HEK293T (cell line): ENCODE data around the gene LARP4B.

Experiments used
- ARNT ChIP-seq: fragments of 450-650 bp; IDR thresholded peaks from 2 replicates; pipeline ENCODE4 v1.6.1; 2017; ENCODE audit warnings: mild to moderate bottlenecking
- BHLHE40 ChIP-seq: fragments of 450-650 bp; IDR thresholded peaks from 2 replicates; pipeline ENCODE4 v1.6.1; 2016; ENCODE audit warnings: mild to moderate bottlenecking, moderate library complexity, borderline replicate concordance
- FOXK2 ChIP-seq: fragments of 450-650 bp; IDR thresholded peaks from 2 replicates; pipeline ENCODE4 v1.6.1; 2016; ENCODE audit warnings: mild to moderate bottlenecking
- HDGF ChIP-seq: fragments of 450-650 bp; IDR thresholded peaks from 2 replicates; pipeline ENCODE4 v1.6.1; 2017; ENCODE audit warnings: antibody characterized with exemption, borderline replicate concordance
- LEF1 ChIP-seq: fragments of 450-650 bp; IDR thresholded peaks from 2 replicates; pipeline ENCODE4 v1.6.1; 2017; ENCODE audit warnings: mild to moderate bottlenecking, borderline replicate concordance
- SP1 ChIP-seq: fragments of 450-650 bp; IDR thresholded peaks from 2 replicates; pipeline ENCODE4 v1.6.1; 2017
- SUZ12 ChIP-seq: fragments of 450-650 bp; IDR thresholded peaks from 2 replicates; pipeline ENCODE4 v1.6.1; 2016; ENCODE audit warnings: mild to moderate bottlenecking
- TARDBP ChIP-seq: fragments of 450-650 bp; IDR thresholded peaks from 2 replicates; pipeline ENCODE4 v1.6.1; 2016
- ZNF384 ChIP-seq: fragments of 450-650 bp; IDR thresholded peaks from 2 replicates; pipeline ENCODE4 v1.6.1; 2016

DNA sequence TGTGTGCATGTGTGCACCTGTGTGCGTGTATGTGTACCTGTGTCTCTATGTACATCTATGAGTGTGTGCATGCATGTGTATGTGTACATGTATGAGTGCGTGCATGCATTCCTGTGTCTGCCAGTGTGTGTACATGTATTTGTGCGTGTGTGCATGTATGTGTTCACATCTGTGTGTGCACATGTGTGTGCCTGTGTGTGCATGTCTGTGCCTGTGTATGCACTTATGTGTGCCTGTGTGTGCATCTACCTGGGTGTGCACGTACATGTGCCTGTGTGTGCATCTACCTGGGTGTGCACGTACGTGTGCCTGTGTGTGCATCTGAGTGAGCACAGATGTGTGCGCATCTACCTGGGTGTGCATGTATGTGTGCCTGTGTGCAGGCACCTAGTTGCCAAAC lies 139.9 kb downstream of the LARP4B start:
- TF ChIP-seq FOXK2 (no peak), SP1 (no peak), ARNT (no peak), LEF1 (no peak), SUZ12 (no peak), TARDBP (no peak), BHLHE40 (no peak), HDGF (no peak), ZNF384 (no peak)
